Stimulated activated naive CD8-positive, alpha-beta T cell treated with anti-CD3 and anti-CD28 coated beads, Interleukin-15, amount 100 ng/mL, for 72 hours (primary cell): ENCODE measurements around the gene RGS16.
A peak's percentile ranks its signal among the peaks of the same experiment; 100 is the strongest.

Source experiments
- ATAC-seq: fragments of 150-1000 bp; cut with Tn5 transposase; 2 replicates; pipeline ENCODE4 v1.10.0; 2021; ENCODE audit warnings: mild to moderate bottlenecking, moderate library complexity
- DNase-seq, 2 donors: peaks; one replicate each; pipeline ENCODE4 v3.0.0; 2021 to 2022
- H3K27ac Mint-ChIP-seq, 2 donors: one replicate each; pipeline ENCODE4 v1.8.0; 2022; ENCODE audit warnings: mild to moderate bottlenecking in 2 of 2, mixed read lengths in 2 of 2, moderate library complexity in 2 of 2
- H3K27me3 Mint-ChIP-seq: one replicate; pipeline ENCODE4 v1.8.0; 2022; ENCODE audit warnings: mixed read lengths
- H3K4me1 Mint-ChIP-seq: one replicate; pipeline ENCODE4 v1.8.0; 2022; ENCODE audit warnings: mild to moderate bottlenecking, mixed read lengths
- H3K4me3 Mint-ChIP-seq, 2 donors: one replicate each; pipeline ENCODE4 v1.8.0; 2022; ENCODE audit warnings: mild to moderate bottlenecking in 2 of 2, mixed read lengths in 2 of 2, moderate library complexity in 1 of 2
- H3K9me3 Mint-ChIP-seq, 2 donors: one replicate each; pipeline ENCODE4 v1.8.0; 2022; ENCODE audit warnings: mixed read lengths in 2 of 2

RGS16 gene

DNA sequence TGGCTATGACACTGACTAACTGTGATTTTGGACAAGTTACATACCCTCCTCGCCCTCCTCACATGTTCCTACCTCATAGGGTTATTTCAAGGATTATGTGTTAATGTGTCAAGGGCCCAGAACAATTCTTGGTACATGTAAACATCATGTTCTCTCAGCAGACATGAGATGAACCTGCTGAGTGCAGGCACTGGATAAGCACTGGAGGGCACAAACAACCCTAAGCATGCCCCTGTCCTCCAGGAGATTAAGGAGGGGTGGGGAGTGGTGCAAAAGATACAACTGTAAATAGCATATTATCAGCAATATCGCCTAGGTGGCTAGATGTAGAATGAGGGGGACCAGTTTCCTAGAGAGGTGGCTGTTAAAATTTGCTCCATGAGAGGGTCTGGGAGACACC is 17.7 kb upstream of the RGS16 start:
- ATAC-seq (no peak), DNase-seq (no peak)
- Mint-ChIP-seq H3K27me3 (peaks cover 21% of the 10 kb centered on the region), H3K4me3 (no peak overlapping the region), H3K4me1 (peaks cover 93% of the 10 kb centered on the region), H3K27ac (no peak overlapping the region), H3K9me3 (peaks cover 10 to 19% of the 10 kb centered on the region in 2 donors)

DNA sequence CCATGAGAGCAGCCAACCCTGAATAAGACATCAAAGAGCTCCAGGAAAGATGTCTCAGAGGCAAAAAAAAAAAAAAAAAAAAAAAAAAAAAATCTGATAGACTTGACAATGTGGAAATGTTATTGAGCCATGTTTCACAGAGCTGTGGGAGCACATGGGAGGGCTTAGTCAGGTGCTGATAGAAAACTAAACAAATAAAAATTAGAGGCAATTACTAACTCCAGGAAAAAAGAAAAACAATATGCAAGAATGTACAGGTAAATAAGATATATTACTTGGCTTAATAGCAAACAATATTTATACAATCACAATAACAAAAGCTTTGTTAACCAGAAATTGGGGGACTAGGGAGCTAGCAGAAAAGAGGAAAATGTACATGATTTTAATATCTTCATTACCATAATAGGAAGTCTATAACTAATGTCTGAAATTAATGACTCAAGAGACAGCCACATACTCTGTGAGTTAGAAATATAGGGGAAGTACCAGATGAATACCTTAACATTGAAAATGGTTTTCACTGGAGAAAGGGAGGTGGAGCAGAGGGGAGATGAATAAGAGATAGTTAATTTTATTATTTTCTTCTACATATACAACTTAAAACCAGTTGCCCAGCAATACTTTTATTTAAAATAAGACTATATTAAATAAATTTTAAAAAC is 16.9 kb upstream of the RGS16 start:
- H3K4me1 Mint-ChIP-seq: peaks cover 93% of the 10 kb centered on the region
- H3K9me3 Mint-ChIP-seq: peaks cover 10 to 19% of the 10 kb centered on the region in 2 donors
- peaks cover 16% of the 10 kb centered on the region for H3K27me3 Mint-ChIP-seq
- peak overlapping the region in 1 of 2 donors; percentile 1 for H3K4me3 Mint-ChIP-seq
- DNase-seq (no peak), ATAC-seq (peak; percentile 52)
- H3K27ac Mint-ChIP-seq: no peak overlapping the region

DNA sequence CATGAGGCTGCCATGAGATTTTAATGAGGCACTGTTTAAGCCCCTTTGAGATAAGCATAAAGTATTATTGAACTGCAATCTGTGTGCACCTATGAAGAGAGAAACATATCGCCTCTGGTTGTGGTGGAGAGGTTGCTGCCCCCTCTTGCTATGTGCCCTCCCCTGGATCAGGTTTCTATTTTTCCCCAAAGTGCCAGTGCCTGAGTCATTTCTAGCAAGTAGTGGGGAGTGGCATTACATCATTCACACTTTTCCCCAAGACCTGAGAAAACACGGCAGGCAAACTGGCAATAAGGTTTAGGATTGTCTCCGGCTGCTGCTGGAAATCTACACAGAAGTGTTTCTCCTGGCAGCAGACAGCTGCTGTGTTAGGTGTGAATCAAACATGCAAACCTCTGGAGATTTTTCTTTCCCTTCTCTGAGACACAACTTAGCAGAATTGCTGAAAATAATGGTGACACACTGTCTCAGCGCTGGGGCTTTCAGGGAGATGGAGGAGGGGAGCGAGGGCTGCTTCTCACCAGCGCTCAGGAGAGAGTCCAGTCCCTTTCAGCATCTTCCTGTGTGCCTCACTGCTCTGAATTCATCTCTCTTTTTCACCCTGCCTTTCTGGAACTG is 13.7 kb upstream of the RGS16 start:
- H3K4me1 Mint-ChIP-seq: peaks cover 90% of the 10 kb centered on the region
- H3K9me3 Mint-ChIP-seq: peaks cover 10 to 19% of the 10 kb centered on the region in 2 donors
- ATAC-seq (peak; percentile 16), DNase-seq (peak; percentile 27 to 63)
- H3K27me3 Mint-ChIP-seq: peaks cover 32% of the 10 kb centered on the region
- peak overlapping the region; percentile 85 to 86 for H3K4me3 Mint-ChIP-seq
- peak overlapping the region; percentile 99 to 100 for H3K27ac Mint-ChIP-seq

DNA sequence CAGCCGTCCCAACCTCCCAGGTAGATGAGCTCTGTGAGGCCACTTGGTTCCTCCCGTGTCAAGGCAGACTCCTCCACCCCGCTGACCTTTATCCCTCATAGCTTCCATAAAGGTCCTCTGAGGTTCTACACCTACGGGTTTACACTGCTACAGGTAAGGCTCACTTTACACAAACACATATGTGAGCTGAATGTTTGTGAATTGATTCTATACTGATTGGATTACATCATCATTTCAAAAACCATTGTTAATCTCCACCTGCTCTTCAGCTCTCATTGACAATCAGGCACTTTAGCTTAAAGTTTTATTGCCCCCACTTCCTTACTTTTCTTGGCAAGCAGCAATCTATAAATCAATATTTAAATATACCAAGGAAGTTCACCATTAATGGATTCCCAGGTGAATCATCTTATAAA is 12.8 kb upstream of the RGS16 start:
- H3K4me1 Mint-ChIP-seq: peaks cover 90% of the 10 kb centered on the region
- DNase-seq: no peak
- peaks cover 40% of the 10 kb centered on the region for H3K27me3 Mint-ChIP-seq
- peaks cover 10 to 19% of the 10 kb centered on the region in 2 donors for H3K9me3 Mint-ChIP-seq
- peak overlapping the region; percentile 99 to 100 for H3K27ac Mint-ChIP-seq
- peak overlapping the region; percentile 85 to 86 for H3K4me3 Mint-ChIP-seq
- no peak for ATAC-seq

DNA sequence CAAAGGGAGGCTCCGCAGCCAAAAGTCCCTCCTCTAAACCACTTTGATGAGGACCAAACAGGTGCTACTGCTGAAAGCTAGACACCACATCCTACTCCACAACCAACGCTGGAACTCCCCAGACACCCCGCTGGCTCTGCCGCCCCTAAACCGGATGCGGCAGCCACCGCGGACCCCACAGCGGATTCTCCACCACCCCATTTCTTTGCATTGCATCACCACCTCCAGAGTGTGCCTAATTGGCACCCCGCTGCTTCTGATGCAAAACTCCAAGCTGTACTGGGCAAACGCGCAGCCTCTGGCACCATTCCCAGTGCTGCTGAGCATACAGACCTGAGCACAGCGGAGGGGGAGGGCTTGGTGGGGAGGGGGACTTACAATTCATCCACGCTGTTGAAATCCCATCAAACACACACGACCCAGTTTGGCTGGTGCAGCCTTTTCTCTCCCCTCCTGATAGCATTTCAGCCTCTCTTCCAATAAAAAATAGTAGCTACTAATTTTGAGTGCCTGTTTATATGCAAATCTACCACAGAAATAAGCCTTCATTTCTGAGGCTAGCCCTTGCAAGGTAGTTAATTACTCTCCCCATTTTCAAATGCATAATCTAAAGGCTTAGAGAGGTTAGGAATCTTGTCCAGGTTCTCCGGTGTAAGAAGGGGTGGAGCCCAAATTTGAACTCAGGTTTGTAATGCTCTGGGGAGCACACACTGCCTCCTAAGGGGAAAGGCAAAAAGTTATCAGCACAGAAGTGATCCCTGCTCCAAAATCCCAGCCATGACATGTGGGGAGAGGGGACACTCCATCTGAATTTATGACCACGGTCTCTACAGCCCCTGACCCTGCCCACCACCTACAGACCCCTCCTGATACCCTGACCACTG is 12.2 kb upstream of the RGS16 start:
- DNase-seq: peak; percentile 95 to 98
- Mint-ChIP-seq H3K27ac (peak overlapping the region; percentile 99 to 100), H3K4me1 (peaks cover 91% of the 10 kb centered on the region), H3K9me3 (peaks cover 10 to 19% of the 10 kb centered on the region in 2 donors), H3K4me3 (peak overlapping the region; percentile 85 to 86), H3K27me3 (peaks cover 47% of the 10 kb centered on the region)
- ATAC-seq: peak; percentile 88

DNA sequence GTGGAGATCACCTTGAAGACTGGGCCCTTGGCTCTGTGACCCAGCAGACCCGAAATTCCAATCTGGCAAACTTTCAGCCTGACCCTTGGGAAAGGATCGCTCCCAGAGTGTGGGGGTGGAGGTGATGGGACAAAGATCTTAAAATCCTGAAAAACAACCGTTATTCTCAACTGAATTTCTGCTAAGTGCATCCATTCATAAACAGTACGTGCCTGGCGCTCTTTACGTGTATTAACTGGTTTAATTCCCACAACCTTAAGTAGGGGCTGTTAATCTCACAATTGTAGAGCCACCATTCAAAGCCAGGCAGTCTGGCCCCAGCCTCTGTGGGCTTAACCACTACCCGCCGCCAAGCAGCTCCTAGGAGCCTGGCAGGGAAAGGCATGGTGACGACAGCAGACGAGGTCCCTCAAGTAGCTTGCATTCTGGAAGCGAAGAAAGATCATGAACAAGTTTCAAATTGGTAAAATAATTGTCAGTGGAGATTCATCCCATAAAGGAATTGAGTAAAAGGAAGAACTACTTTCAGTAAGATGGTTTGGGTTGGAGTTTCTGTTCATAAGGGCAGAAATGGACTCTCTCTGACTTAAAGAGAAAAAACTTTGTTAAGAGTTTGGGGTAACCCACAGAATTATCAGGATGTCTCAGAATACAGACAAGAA is 11.4 kb upstream of the RGS16 start:
- Mint-ChIP-seq H3K27ac (peak overlapping the region; percentile 99 to 100), H3K4me1 (peaks cover 91% of the 10 kb centered on the region), H3K9me3 (peaks cover 7 to 15% of the 10 kb centered on the region in 2 donors), H3K27me3 (peaks cover 54% of the 10 kb centered on the region), H3K4me3 (peak overlapping the region; percentile 85 to 86)
- DNase-seq (peak; percentile 77 to 90), ATAC-seq (peak; percentile 77)

DNA sequence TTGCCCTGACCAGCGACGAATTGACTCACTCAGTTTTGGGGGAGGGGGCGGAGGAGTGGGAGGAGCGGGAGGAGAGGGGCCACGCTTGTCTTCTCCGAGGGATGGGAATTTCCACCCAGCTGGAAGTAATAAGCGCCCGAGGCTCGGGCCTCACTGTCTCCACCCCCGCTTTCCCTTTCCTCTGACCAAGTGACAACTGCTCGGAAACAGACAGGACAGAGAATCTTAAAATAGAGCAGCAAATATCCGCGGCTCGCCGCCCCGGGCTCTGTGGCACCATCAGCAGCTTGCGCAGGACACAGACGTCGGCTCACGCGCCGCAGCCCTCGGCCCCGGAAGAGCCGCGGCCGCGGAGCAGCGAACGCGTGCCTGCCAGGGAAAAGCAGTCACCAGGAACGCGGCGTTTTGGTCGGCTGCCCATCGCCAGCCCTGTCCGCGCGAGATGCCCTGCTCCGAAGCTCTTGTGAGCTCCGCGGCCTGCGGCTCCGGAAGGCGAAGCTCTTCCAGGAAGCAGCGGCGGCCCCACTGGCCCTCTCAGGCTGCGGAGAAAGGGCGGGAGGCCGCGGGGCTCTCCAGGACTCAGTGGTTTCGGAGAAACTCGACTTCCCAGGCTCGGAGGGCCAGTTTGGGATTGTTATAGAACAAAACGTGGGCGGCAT is 10.7 kb upstream of the RGS16 start:
- Mint-ChIP-seq H3K27ac (peak overlapping the region; percentile 99 to 100), H3K27me3 (peaks cover 59% of the 10 kb centered on the region), H3K9me3 (peaks cover 5 to 10% of the 10 kb centered on the region in 2 donors), H3K4me3 (peak overlapping the region; percentile 85 to 86), H3K4me1 (peaks cover 95% of the 10 kb centered on the region)
- peak; percentile 41 for ATAC-seq
- peak; percentile 67 to 84 for DNase-seq

DNA sequence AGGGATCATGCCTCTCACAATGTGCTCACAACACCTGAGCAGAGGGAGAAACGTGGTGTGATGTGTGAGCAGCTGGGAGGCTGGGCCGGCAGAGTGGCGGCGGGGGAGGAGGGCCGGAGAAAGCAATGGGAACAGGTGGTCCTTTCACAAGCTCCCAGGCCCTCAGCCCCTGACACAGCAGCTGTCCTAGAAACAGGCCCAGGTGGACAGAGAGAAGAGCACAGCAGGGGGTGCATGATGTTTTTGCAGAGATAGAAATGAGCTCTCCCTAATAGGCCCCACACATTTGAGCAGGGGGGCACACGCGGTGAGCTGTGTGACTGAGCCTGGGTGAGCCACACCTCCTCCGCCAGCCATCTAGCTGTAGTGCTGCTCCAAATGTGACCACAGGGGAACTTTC is 7.6 kb upstream of the RGS16 start:
- peaks cover 95% of the 10 kb centered on the region for H3K4me1 Mint-ChIP-seq
- no peak overlapping the region for H3K27ac Mint-ChIP-seq

DNA sequence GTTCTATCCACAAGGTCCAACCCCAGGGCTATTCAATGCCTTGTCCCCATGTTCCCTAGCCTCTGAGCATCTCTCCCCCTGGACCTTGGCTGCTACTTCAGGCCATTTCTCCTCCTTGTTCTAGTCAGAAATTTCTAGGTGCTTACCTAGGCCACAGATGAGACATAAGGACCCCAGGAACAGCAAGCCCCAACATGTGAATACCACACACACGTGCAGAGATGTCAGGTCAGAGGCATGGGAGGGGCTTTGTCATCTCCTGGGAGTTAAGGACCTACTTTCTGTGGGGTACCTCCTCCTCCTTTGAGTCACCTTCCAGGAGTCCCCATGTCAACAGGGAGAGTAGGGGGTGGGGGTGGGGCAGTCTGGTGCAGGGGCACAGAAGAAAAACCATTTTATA is 7.1 kb upstream of the RGS16 start:
- peak overlapping the region in 1 of 2 donors; percentile 68 for H3K4me3 Mint-ChIP-seq
- peaks cover 64% of the 10 kb centered on the region for H3K27me3 Mint-ChIP-seq
- ATAC-seq (no peak), DNase-seq (no peak)
- H3K27ac Mint-ChIP-seq: peak overlapping the region in 1 of 2 donors; percentile 63
- H3K4me1 Mint-ChIP-seq: peaks cover 94% of the 10 kb centered on the region
- no peaks in the 10 kb centered on the region for H3K9me3 Mint-ChIP-seq

More for the DNA sequence above, 7.6 kb upstream of the RGS16 start:
- peaks cover 64% of the 10 kb centered on the region for H3K27me3 Mint-ChIP-seq
- DNase-seq: no peak
- H3K4me3 Mint-ChIP-seq: peak overlapping the region in 1 of 2 donors; percentile 21
- ATAC-seq: no peak
- H3K9me3 Mint-ChIP-seq: no peaks in the 10 kb centered on the region

DNA sequence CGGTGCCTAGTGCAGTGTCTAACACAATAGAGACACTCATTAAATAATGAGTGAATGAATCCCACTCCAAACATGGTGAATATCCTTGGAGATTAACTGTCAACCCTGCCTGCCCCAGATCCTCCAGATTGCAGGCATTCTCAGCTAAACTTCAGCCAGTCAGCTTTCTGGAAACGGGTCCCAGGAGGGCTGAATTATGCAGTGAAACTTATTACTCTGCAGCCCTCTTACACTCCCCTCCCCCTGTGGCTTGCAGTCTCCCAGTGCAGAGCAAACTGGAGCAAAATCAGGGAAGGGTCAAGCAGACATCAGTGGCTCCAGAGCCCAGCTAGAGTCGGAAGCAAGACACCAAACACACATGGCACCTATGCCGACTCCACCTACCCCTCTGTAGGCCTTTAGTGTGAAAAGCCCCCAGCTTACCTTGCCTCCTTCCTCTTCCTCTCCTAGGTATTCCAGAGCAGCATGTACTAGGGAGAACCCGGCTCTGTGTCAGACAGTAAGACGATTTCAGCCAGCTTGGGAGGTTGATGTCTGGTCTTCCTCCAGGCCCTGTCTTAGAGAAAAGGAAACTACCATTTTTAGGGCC is 6.5 kb upstream of the RGS16 start:
- Mint-ChIP-seq H3K27me3 (peaks cover 64% of the 10 kb centered on the region), H3K4me3 (peak overlapping the region in 1 of 2 donors; percentile 68), H3K9me3 (no peaks in the 10 kb centered on the region), H3K4me1 (peaks cover 87% of the 10 kb centered on the region), H3K27ac (peak overlapping the region; percentile 12 to 49)
- DNase-seq (no peak), ATAC-seq (no peak)

DNA sequence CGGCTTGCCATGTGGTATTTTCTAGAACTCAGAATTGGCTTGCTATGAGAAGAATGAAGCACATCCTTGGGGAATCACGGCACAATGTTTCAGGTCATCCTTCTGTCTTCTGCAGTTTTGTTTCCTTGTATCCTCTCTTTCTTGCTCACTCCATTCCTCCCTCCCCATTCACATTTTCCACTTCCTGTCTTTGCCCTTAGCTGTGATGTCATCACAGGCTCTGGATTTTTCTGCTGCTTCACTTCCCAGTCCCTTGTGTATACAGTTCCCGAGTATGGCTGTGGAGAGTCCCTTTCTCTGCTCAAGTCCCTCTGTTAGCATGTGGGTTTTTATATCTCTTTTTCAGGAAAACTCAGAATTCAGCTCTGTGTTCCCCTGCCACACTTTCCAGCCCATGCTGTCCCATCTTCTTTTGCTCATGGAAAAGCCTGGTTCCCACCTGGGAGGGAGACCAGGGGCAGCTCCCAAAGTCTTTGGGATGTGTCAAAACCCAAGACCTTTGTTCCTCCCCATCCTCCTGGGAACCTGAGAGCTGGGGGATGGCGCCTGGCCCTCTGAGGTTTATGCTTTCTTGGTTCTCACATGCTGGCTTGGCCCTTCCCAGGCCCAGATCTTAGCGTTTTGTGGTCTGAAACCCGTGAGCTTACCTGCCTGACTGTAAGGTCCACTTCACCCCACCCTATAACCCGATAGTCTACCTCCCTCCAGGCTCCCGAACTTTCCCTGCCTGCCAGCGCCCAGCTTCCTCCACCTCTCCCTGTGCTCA is 4.8 kb upstream of the RGS16 start:
- no peak for ATAC-seq
- no peak for DNase-seq
- Mint-ChIP-seq H3K9me3 (no peaks in the 10 kb centered on the region), H3K27ac (peak overlapping the region in 1 of 2 donors; percentile 64), H3K4me1 (peaks cover 81% of the 10 kb centered on the region), H3K4me3 (peak overlapping the region in 1 of 2 donors; percentile 68), H3K27me3 (peaks cover 61% of the 10 kb centered on the region)

DNA sequence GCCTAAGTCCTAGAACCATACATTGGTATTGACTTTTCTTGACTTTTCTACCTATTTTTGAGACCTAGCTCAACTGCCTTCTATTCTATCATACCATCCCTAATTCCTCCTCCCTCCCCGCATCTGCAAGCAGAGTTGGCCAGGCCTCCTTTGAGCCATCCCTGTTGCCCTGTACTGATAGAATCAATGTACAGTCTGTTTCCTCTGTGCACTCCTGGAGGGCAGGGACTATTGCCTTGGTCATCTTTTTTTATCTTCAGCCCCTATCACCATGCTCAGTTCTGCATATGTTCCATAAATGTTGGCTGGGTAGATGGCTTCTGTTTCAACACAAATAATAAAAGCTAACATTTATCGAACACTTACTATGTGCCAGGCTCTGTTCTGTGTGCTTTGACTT is 4.0 kb upstream of the RGS16 start:
- Mint-ChIP-seq H3K9me3 (no peaks in the 10 kb centered on the region), H3K4me1 (peaks cover 74% of the 10 kb centered on the region), H3K27me3 (peaks cover 53% of the 10 kb centered on the region), H3K27ac (no peak overlapping the region), H3K4me3 (peak overlapping the region in 1 of 2 donors; percentile 7)
- DNase-seq (no peak), ATAC-seq (no peak)

DNA sequence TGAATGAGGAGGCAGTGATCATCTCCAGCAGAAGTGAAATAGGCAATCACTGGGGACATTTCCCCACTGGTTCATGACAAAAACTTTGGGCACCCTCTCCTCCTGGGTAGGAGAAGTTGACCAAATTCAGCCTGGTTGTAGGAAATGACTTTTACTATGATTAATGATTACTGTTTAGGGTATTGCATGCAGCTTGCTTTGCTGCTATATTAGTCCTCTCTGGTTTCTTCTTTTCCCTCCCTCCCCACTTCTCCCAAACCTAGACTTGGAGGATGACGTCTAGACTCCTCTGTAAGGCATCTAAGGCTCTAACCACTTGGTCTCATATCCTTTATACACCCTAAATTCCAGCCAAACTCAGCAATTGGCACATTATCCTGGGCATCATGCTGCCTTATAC is 3.4 kb upstream of the RGS16 start:
- no peak for DNase-seq
- Mint-ChIP-seq H3K9me3 (no peaks in the 10 kb centered on the region), H3K4me3 (peak overlapping the region in 1 of 2 donors; percentile 57), H3K27ac (no peak overlapping the region), H3K27me3 (peaks cover 46% of the 10 kb centered on the region), H3K4me1 (peaks cover 67% of the 10 kb centered on the region)
- ATAC-seq: no peak
